ENCODE results near the gene RASD2.

Gene RASD2

DNA sequence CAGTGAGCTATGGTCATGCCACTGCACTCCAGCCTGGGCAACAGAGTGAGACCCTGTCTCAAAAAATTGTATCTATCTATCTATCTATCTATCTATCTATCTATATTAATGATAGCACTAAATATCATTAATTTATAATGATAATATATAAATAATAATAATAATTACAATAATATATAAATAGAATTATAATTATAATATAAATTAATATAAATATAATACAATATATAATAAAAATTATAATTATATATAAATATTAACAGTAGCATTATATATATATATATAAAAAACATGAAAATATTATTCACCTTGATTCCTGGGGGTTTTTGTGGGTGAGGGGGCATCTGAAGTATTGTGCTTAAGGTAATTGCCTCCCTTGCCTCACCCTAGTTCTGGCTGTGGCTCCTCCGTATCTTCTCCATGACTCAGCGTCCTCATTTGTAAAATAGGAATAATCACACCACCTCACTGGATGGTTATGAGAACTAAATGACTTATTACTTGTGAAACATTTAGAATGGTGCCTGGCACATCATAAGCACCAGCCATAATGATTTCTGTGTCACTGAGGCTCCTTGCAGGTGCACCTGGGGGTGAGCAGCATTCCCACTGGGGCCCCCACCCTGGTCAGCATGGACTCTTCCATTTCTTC is 18.8 kb downstream of the RASD2 start:
- TF ChIP-seq, protein P1, sequence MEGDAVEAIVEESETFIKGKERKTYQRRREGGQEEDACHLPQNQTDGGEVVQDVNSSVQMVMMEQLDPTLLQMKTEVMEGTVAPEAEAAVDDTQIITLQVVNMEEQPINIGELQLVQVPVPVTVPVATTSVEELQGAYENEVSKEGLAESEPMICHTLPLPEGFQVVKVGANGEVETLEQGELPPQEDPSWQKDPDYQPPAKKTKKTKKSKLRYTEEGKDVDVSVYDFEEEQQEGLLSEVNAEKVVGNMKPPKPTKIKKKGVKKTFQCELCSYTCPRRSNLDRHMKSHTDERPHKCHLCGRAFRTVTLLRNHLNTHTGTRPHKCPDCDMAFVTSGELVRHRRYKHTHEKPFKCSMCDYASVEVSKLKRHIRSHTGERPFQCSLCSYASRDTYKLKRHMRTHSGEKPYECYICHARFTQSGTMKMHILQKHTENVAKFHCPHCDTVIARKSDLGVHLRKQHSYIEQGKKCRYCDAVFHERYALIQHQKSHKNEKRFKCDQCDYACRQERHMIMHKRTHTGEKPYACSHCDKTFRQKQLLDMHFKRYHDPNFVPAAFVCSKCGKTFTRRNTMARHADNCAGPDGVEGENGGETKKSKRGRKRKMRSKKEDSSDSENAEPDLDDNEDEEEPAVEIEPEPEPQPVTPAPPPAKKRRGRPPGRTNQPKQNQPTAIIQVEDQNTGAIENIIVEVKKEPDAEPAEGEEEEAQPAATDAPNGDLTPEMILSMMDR (IDR thresholded peaks at IDR 0.05; ENCODE audit: low read depth, low read length), result no peak
- Histone ChIP-seq H3K4me3 (ENCODE audit: low read depth, low read length) (no peak overlapping the region), H3K9me3 (no peaks in the 10 kb centered on the region), H3K27me3 (no peaks in the 10 kb centered on the region), H3K4me1 (peaks cover 4% of the 10 kb centered on the region), H3K36me3 (no peaks in the 10 kb centered on the region)
- DNase-seq, result no peak

DNA sequence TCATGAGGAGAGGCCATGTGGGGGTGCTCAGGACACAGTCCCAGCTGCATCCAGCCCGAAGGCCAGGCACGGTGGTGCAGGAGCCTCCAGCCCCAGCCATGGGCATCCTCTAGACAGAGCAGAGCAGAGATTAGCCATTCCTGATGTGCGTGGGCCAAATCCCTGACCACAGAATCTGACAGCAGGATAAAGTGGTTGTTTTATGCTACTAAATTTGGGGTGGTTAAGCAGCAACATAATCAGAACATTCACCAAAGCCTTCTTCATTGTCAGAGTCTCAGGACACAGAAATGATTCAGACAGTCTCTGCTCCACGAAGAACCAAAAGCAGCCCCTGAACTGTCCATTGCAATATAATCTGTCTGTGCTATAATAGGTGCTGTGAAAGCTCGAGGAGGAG is 19.7 kb downstream of the RASD2 start:
- Histone ChIP-seq H3K4me3 (ENCODE audit: low read depth, low read length) (no peak overlapping the region), H3K9me3 (no peaks in the 10 kb centered on the region), H3K27me3 (no peaks in the 10 kb centered on the region), H3K36me3 (no peaks in the 10 kb centered on the region), H3K4me1 (peaks cover 1% of the 10 kb centered on the region)
- DNase-seq, result no peak
- TF ChIP-seq, protein P1 (IDR thresholded peaks at IDR 0.05; ENCODE audit: low read depth, low read length), result no peak

DNA sequence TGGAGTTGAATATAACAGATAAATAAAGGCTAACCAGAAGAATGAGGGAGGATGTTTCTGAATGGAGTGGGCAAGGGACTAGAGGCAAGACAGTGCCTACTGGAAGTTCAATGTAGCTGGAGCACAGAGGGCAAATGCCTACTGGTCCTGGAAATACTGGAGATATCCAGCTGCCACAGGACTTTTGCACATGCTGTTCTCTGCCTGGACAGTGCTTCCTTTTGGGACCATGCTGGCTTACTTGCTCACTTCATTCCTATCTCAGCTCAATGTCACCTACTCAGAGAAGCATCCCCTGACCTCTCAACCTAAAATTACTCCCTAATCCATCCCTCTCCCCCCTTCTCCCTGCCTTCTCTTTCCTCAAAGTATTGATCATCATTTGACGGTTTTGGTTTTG is 20.2 kb downstream of the RASD2 start:
- Histone ChIP-seq H3K27me3 (no peaks in the 10 kb centered on the region), H3K9me3 (no peaks in the 10 kb centered on the region), H3K4me1 (no peaks in the 10 kb centered on the region), H3K36me3 (no peaks in the 10 kb centered on the region), H3K4me3 (ENCODE audit: low read depth, low read length) (no peak overlapping the region)
- TF ChIP-seq, protein P1 (IDR thresholded peaks at IDR 0.05; ENCODE audit: low read depth, low read length), result no peak
- DNase-seq, result no peak

DNA sequence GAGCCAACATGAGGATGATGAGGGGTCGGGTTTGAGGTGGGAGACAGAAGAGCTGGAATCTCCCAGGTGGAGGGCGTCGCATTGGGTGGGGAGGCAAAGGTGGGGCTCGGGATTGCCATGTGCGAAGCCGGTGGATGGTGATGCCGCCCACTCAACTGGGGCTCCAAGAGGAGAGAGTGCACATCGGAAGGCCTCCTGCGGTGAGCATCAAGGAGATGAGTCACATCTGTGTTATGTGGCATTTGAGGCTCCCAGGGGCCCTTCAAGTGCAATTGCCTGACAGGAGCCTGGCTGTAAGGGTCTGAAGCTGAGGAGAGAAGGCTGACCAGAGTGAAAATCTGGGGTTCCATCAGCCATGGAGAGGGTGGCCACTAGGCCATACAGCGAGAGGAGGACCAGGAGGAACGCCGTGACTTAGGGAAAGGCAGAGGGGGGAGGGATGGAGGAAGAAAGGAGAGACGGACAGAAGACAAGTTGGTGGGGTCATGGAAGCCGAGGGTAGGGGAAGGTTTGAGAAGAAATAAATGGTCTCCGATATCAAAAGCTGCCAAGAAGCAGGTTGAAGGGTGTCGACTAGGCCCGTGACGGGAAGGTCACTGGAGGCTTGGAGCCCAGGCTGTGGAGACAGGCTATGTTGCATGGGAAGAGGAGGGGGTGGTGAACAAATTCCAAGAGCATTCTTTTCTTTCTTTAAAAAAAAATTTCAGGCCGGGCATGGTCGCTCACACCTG is 21.3 kb downstream of the RASD2 start:
- Histone ChIP-seq H3K4me3 (ENCODE audit: low read depth, low read length) (no peak overlapping the region), H3K36me3 (no peaks in the 10 kb centered on the region), H3K27me3 (no peaks in the 10 kb centered on the region), H3K4me1 (no peaks in the 10 kb centered on the region; the same call in 1 of the 2 replicates), H3K9me3 (no peaks in the 10 kb centered on the region)
- DNase-seq, result no peak
- TF ChIP-seq, protein P1 (IDR thresholded peaks at IDR 0.05; ENCODE audit: low read depth, low read length), result no peak

DNA sequence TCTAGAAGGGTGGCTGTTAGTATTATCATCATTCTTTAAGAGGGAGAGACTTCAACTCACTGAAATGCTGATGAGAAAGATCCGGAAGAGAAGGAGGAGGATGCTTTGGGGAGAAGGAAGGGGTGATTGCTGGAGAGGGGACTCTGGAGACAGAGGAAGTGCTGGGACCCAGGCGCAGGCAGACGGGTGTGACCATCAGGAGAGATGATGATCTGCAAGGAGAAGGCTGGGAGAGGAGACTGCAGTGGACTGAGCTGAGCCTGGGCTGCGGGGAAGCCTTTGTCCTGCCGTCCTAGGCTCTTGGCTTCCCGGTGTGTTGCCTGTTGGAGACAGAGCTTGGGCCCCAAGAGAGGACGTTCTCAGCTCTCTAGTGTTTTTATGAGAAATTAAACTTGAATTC is 22.6 kb downstream of the RASD2 start:
- TF ChIP-seq, protein P1 (IDR thresholded peaks at IDR 0.05; ENCODE audit: low read depth, low read length), result no peak
- H3K4me1 ChIP-seq, result no peaks in the 10 kb centered on the region; the same call in none of the 2 replicates
- no peak for DNase-seq
- H3K36me3 ChIP-seq, result no peaks in the 10 kb centered on the region
- no peak overlapping the region for H3K4me3 ChIP-seq (ENCODE audit: low read depth, low read length)
- H3K27me3 ChIP-seq, result no peaks in the 10 kb centered on the region
- H3K9me3 ChIP-seq, result no peaks in the 10 kb centered on the region

Data from BE2C (cell line).